GM18861 (cell line): Measurements from ENCODE around the gene TAOK1.
A peak's percentile ranks its signal among the peaks of the same experiment; 100 is the strongest.

Experiments
- ATAC-seq: cut with Tn5 transposase; IDR thresholded peaks from one replicate; pipeline ENCODE4 v1.9.1; 2021; ENCODE audit not compliant: unreplicated experiment

Gene TAOK1

DNA sequence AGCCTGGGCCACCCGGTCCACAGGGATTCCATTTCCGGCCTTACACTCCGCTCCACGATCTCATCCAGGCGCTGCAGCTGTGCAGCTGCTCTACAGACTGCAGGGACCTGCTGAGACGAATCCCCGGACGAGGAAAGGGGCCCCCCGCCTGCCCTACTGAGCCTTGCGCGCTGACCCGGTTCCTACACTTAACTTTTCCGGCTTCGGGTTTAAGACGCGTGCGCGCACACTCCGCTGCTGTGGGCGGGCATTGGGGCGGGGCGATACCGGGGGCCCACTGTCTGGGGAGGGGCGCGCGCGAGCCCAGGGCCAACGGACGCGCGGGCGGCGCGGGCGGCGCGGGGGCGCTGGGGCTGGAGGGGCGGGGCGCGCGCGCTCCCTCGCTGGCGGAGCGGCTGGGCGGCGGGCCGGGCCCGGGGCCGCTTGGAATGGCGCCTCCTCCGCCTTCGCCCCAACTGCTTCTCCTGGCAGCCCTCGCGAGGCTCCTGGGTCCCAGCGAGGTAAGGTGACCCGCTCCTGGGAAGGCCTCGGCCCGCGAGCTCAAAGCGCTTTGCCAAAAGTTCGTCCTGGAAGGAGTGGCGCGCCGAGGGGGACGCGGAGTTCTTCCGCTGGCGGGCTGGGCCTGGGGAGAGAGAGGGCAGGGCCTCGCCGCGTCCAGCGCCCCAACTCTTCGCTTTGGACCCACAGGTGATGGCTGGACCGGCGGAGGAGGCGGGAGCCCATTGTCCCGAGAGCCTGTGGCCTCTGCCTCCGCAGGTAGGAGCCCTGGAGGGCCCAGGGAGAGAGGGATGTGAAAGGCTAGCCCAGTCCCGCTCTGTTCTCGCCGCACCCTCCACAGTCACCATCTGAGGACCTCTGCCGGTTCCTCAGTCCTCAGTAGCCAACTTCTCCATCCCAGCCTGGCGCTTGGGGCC, 178.4 kb downstream of the TAOK1 start, which contains the start of gene TP53I13:
TP53I13 (plus strand) TSS at position 371 of the 914 bp plus-strand sequence; CDS start at position 429, 58 bp downstream.
- ATAC-seq = peak; percentile 38

- ATAC-seq = no peak
Measured at GRCh38 chr17:29569245-29569950, 179.2 kb downstream of the TAOK1 start.

GRCh38 chr17:29570521-29570920, 180.4 kb downstream of the TAOK1 start:
- ATAC-seq = no peak

- no peak for ATAC-seq
Measured at GRCh38 chr17:29571486-29571882, 181.3 kb downstream of the TAOK1 start.

GRCh38 chr17:29571883-29572681, 181.9 kb downstream of the TAOK1 start:
- no peak for ATAC-seq

DNA sequence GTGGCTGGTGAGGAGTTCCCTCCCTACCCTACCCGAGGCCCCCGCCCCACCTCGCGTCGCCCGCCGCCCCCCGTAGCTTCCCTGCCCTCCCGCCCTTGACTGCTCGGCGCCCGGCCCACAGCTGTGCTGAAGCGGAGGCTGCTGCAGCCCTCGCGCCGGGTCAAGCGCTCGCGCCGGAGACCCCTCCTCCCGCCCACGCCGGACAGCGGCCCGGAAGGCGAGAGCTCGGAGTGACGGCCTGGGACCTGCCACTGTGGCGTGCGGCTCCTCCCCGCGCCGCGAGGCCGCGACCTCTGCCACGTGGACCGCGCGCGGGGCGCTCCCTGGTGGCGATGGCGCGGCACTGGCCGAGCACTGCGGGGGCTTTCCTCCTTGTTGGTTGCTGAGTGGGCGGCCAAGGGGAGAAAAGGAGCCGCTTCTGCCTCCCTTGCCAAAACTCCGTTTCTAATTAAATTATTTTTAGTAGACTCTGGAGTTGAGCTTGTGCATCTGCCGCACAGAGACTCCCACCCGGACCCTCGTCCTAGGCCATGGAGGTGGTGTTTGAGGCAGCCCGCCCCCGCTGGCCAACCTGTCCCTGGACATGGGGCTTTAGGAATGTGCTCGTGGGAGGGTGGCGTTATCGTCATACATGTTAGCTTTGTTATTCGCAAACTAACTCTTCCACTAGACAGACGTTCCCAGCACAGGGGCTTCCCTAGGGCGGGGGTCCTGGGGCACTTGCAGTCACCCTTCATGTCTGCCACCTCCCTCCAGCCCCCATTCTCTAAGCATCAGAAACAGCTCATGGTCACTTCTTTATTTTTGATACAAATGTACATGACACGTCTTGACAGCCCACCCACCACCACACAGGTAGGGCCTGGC, 182.8 kb downstream of the TAOK1 start:
- ATAC-seq = no peak

DNA sequence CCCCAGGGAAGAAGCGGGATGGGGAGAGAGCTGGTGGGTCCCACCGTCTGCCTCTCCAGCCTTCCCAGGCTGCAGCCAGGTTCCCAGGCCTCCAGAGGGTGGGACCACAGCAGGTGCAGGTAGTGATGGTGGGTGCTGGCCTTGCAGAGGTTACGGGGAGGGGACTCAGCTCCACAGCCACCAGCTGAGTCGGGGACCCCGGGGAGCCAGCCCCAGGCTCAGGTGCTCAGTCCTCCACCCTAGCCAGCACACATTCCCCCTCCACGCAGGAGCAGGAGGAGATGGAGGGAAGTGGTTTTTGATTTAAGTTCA, 183.4 kb downstream of the TAOK1 start:
- ATAC-seq = no peak

GRCh38 chr17:29573871-29574731, 183.9 kb downstream of the TAOK1 start:
- no peak for ATAC-seq

- ATAC-seq = no peak
Measured at GRCh38 chr17:29574732-29575510, 184.8 kb downstream of the TAOK1 start.

DNA sequence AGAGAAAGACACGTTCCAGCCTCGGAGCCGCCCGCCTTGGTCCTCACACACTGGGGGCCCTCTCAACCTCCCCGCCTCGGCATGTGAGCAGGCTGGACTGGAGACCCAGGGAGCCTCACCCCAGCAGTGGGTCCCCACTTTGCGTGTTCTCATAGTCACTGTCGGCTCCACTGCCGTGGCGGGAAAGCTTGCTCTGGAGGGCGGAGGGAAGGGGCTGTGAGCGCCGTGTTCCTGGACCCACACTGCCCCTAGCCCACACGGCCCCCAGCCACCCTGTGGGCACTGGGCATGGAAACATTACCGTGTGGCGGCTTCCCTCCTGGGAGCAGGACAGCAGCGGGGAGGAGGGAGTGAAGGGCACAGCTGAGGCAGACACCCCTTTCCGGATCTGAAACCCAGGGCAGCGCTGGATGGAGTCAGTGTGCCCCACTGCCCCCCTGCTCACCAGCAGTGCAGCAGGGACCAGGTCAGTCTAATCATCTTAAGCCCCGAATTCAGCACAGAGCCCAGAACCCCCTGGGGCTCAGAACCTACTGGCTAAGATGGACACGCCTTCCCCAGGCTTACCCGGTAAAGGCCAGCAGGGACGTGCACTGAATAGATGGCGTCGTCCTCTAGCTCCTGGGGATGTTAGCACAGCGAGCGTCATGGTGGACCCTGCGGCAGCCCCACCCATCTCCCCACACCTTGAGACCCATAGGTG, 185.5 kb downstream of the TAOK1 start:
- ATAC-seq = no peak

DNA sequence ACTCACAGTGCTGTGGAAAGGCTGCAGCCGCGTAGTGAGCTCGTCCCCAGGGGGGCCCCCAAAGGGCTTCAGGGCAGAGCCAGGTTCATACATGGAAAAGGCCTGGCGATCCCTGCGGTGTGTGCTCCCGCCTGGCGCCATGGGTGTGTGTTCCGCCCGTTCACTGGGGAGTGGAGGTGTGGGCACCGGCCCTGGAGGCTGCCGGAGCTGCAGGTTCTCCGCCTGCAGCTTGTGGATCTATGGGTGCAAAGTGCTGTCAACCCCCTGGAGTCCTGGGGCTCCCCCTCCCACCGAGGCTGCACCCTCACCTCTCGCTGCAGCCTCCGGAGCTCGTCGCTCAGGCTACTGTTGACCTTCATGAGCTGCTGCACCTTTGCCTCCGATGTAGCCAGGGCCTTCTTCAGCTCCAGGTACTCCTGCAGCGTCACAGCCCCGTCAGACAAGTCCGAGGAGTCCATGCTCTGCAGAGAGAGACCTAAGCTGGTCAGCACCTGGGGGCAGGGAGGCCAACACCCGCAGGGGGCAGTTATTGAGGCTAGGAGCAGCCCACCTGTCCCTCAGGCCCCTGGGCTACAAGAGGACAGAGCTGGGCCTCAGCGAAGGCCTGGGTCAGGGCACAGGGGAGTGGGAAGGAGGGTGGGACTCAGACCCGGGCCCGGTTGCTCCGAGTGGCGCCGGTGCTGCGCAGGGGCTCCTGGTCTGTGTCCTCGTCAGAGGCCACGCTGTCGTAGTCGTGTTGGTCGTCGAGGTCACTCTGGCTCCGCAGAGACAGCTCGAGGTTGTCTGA, 186.2 kb downstream of the TAOK1 start:
- ATAC-seq = no peak

DNA sequence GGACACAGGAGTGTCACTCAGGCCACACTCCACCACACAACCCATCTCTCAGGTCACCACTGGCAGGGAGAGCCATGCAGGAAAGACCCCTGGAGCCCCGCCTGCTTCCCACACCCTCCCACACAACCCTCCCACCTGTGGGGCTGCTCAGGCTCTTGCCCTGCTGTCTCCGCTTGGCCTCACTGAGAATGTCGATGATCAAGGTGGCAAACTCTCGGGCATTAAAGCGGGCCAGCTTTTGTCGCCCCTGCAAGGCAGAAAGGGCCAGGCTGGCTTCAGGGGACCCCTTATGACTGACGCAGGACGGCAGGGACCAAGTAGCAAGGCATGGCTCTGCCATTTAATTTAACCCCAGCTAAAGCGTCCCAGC, 186.8 kb downstream of the TAOK1 start:
- ATAC-seq = no peak

DNA sequence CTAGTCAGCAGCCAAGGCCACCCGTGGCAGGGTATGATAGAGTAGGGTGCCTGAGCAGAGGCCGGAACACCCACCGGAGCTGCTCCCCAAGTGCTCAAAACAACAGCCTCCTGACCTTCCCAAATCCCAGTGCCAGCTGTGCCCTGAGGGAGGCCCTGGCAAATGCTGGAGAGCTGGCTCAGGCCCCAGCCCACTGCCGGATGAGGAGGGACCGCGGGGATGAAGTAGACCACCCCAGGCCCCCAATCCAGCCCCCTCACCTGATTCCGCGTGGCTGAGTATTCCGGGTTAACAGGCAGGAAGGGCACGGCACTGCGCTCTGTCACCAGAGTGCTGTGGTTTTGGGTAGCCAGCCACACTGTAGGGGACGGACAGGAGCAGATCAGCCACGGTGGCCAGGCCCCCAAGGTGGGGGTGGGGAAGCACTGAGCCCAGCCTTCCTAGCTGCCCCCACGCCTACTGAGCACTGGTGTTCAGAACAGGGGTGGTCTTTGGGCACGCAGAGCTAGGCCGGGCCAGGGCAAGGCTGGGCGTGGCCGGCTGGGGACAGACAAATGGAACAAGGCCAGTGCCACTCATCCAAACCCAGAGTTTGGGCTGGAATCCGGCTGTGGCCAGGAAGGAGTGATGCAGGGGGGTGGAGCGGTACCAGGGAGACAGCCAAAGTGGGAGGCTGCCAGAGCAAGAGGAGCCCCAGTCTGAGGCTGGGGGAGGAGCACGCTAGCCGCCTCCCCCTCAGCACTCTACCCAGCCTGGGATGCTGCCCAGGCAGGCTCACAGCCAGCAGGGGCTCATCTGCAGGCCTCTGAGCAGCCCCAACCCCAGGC, 187.4 kb downstream of the TAOK1 start:
- ATAC-seq = no peak

GRCh38 chr17:29578626-29579485, 188.7 kb downstream of the TAOK1 start:
- no peak for ATAC-seq

DNA sequence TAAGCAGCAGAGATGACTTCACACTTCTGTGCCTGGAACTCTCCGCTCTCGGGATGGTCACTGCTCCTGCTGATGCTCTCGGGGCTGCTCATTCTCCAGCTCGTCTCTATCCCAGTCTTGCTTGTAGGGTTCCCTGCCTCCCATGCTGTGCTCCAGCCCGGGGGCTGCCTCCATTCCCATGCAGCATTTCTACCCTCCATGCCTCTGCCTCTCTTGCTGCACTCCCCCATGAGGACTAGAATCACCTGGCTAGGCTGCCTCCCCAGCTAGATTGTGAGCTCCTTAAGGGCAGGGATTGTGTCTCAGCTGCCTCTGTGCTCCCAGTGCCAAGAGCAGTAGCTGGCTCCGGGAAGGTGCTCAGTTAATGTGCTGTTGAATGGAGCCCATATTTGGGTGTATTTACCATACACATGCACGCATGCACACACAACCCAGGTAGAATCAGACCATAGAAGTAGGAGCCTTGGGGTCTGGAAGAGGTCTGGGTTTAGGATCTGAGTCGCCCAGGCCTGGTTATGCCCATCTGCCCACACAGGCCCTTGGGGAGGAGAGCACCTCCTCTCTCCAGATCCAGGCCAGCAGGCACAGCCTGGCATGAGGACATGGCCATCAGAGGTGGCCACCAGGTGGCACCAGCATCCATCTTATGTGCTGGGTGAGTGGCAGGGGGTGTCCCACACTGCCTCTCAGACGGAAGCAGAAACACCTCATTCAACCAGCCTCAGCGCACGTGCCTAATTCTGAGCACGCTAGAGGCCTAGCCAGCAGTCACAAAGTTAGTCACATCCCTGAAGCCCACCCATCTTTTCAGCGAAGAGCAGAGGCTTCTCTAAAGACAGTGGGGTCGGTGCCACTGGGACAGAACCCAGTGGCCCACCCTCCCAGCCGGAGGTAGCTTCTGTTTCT, 190.0 kb downstream of the TAOK1 start:
- peak; percentile 76 for ATAC-seq
